ENCODE measurements around the gene MYO15A. TPM values are rescaled to one million over a fixed set of nuclear protein-coding genes. Genes with fewer than 3 reads are reported as not detected.

The MYO15A gene
- total RNA-seq, 1 experiment from 2014 or later: 0.52 TPM

- H3K4me3 ChIP-seq (ENCODE audit: insufficient read depth, low read depth, low read length): no peak overlapping the region
- no peak for DNase-seq
- no peaks in the 10 kb centered on the region for H3K27me3 ChIP-seq (ENCODE audit: control insufficient read depth, insufficient read depth, low read length)
- peaks cover 6% of the 10 kb centered on the region for H3K36me3 ChIP-seq (replicated peaks; ENCODE audit: control insufficient read depth, insufficient read depth, low read length)
These were observed 2.1 kb downstream of the MYO15A start for GRCh38 chr17:18110636-18111145.

- Histone ChIP-seq H3K4me3 (ENCODE audit: insufficient read depth, low read depth, low read length) (no peak overlapping the region), H3K27me3 (ENCODE audit: control insufficient read depth, insufficient read depth, low read length) (no peaks in the 10 kb centered on the region), H3K36me3 (replicated peaks; ENCODE audit: control insufficient read depth, insufficient read depth, low read length) (no peaks in the 10 kb centered on the region; the same call in 1 of the 2 replicates)
- no peak for DNase-seq
These were observed 2.9 kb downstream of the MYO15A start for GRCh38 chr17:18111330-18111971.

- DNase-seq: no peak
These were observed 7.0 kb downstream of the MYO15A start for GRCh38 chr17:18115517-18115916.

GRCh38 chr17:18116078-18116477, 7.5 kb downstream of the MYO15A start:
- no peaks in the 10 kb centered on the region for H3K36me3 ChIP-seq (replicated peaks; ENCODE audit: control insufficient read depth, insufficient read depth, low read length)
- no peak for DNase-seq
- H3K4me3 ChIP-seq (ENCODE audit: insufficient read depth, low read depth, low read length): no peak overlapping the region
- no peaks in the 10 kb centered on the region for H3K27me3 ChIP-seq (ENCODE audit: control insufficient read depth, insufficient read depth, low read length)

More at GRCh38 chr17:18115517-18115916, 7.0 kb downstream of the MYO15A start:
- Histone ChIP-seq H3K27me3 (ENCODE audit: control insufficient read depth, insufficient read depth, low read length) (no peaks in the 10 kb centered on the region), H3K36me3 (replicated peaks; ENCODE audit: control insufficient read depth, insufficient read depth, low read length) (no peaks in the 10 kb centered on the region), H3K4me3 (ENCODE audit: insufficient read depth, low read depth, low read length) (no peak overlapping the region)

GRCh38 chr17:18117533-18117932, 9.0 kb downstream of the MYO15A start:
- Histone ChIP-seq H3K4me3 (ENCODE audit: insufficient read depth, low read depth, low read length) (no peak overlapping the region), H3K27me3 (ENCODE audit: control insufficient read depth, insufficient read depth, low read length) (no peaks in the 10 kb centered on the region), H3K36me3 (replicated peaks; ENCODE audit: control insufficient read depth, insufficient read depth, low read length) (no peaks in the 10 kb centered on the region)
- no peak for DNase-seq

DNA sequence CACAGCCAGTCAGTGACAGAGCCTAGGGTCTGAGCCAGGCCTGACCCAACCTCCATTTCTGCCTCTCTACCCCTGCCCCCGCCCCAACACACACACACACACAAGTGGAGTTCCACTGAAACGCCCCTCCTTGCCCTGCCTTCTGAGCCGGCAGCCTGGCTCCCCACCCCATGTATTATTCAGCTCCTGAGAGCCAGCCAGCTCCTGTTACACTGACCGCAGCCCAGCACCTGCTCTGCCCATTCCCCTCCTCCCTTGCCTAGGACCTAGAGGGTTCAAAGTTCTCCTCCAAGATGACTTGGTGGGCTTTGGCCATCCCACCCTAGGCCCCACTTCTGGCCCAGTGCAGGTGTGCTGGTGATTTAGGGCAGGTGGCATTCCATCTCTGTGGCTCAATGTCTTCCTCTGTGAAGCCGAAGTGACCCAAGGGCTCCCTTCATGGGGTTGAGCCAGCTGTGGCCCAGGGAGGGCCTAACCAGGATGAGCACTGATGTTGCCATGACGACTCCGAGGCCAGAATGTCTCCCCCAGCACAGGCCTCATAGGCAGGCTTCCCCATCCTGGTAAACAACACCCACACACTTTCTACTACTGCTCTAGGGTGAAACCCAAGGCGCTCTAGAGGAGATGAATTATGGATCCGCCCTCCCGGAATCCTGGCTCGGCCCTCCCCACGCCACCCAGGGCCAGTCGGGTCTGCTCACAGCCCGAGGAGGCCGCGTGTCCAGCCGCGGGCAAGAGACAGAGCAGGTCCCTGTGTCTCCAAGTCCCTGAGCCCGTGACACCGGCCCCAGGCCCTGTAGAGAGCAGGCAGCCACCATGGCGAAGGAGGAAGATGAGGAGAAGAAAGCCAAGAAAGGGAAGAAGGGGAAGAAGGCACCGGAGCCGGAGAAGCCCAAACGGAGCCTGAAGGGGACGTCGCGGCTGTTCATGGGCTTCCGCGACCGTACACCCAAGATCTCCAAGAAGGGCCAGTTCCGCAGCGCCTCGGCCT, 9.7 kb downstream of the MYO15A start:
- DNase-seq: no peak
- Histone ChIP-seq H3K36me3 (replicated peaks; ENCODE audit: control insufficient read depth, insufficient read depth, low read length) (no peaks in the 10 kb centered on the region), H3K27me3 (ENCODE audit: control insufficient read depth, insufficient read depth, low read length) (no peaks in the 10 kb centered on the region), H3K4me3 (ENCODE audit: insufficient read depth, low read depth, low read length) (no peak overlapping the region)

DNA sequence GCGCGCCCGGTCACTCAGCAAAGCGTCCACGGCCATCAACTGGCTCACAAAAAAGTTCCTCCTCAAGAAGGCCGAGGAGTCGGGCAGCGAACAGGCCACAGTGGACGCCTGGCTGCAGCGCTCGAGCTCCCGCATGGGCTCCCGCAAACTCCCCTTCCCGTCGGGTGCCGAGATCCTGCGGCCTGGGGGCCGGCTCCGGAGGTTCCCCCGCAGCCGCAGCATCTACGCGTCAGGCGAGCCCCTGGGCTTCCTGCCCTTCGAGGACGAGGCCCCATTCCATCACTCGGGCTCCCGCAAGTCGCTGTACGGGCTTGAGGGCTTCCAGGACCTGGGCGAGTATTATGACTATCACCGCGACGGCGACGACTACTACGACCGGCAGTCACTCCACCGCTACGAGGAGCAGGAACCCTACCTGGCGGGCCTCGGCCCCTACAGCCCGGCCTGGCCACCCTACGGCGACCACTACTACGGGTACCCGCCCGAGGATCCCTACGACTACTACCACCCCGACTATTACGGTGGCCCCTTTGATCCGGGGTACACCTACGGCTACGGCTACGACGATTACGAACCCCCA, 10.7 kb downstream of the MYO15A start:
- H3K27me3 ChIP-seq (ENCODE audit: control insufficient read depth, insufficient read depth, low read length): no peaks in the 10 kb centered on the region
- H3K36me3 ChIP-seq (replicated peaks; ENCODE audit: control insufficient read depth, insufficient read depth, low read length): no peaks in the 10 kb centered on the region
- DNase-seq: peak; percentile 56
- no peak overlapping the region for H3K4me3 ChIP-seq (ENCODE audit: insufficient read depth, low read depth, low read length)

DNA sequence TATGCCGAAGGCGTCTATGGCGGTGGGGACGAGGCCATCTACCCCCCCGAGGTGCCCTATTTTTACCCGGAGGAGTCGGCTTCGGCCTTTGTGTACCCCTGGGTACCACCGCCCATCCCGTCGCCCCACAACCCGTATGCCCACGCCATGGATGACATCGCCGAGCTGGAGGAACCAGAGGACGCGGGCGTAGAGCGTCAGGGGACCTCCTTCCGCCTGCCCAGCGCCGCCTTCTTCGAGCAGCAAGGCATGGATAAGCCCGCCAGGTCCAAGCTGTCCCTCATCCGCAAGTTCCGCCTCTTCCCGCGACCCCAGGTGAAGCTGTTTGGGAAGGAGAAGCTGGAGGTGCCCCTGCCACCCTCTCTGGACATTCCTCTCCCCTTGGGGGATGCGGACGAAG, 11.4 kb downstream of the MYO15A start:
- Histone ChIP-seq H3K36me3 (replicated peaks; ENCODE audit: control insufficient read depth, insufficient read depth, low read length) (no peaks in the 10 kb centered on the region), H3K4me3 (ENCODE audit: insufficient read depth, low read depth, low read length) (no peak overlapping the region), H3K27me3 (ENCODE audit: control insufficient read depth, insufficient read depth, low read length) (no peaks in the 10 kb centered on the region)
- peak; percentile 50 for DNase-seq

- H3K36me3 ChIP-seq (replicated peaks; ENCODE audit: control insufficient read depth, insufficient read depth, low read length): no peaks in the 10 kb centered on the region
- no peak overlapping the region for H3K4me3 ChIP-seq (ENCODE audit: insufficient read depth, low read depth, low read length)
- no peak for DNase-seq
- H3K27me3 ChIP-seq (ENCODE audit: control insufficient read depth, insufficient read depth, low read length): no peaks in the 10 kb centered on the region
These were observed 12.0 kb downstream of the MYO15A start for GRCh38 chr17:18120461-18121017.

DNA sequence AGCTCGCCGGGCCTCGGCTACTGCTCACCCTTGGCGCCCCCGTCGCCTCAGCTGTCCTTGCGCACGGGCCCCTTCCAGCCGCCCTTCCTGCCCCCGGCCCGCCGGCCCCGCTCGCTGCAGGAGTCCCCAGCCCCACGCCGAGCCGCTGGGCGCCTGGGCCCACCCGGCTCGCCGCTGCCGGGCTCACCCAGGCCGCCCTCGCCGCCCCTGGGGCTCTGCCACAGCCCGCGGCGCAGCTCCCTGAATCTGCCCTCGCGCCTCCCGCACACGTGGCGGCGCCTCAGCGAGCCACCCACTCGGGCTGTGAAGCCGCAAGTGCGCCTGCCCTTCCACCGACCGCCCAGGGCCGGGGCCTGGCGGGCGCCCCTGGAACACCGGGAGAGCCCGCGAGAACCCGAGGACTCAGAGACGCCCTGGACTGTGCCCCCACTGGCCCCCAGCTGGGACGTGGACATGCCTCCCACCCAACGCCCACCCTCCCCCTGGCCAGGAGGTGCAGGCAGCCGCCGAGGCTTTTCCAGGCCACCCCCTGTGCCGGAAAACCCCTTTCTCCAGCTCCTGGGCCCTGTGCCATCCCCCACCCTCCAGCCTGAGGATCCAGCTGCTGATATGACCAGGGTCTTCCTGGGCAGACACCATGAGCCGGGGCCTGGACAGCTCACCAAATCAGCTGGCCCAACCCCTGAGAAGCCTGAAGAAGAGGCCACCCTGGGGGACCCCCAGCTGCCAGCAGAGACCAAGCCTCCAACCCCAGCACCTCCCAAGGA, 12.8 kb downstream of the MYO15A start:
- Histone ChIP-seq H3K27me3 (ENCODE audit: control insufficient read depth, insufficient read depth, low read length) (no peaks in the 10 kb centered on the region), H3K36me3 (replicated peaks; ENCODE audit: control insufficient read depth, insufficient read depth, low read length) (no peaks in the 10 kb centered on the region), H3K4me3 (ENCODE audit: insufficient read depth, low read depth, low read length) (no peak overlapping the region)
- peak; percentile 80 for DNase-seq

DNA sequence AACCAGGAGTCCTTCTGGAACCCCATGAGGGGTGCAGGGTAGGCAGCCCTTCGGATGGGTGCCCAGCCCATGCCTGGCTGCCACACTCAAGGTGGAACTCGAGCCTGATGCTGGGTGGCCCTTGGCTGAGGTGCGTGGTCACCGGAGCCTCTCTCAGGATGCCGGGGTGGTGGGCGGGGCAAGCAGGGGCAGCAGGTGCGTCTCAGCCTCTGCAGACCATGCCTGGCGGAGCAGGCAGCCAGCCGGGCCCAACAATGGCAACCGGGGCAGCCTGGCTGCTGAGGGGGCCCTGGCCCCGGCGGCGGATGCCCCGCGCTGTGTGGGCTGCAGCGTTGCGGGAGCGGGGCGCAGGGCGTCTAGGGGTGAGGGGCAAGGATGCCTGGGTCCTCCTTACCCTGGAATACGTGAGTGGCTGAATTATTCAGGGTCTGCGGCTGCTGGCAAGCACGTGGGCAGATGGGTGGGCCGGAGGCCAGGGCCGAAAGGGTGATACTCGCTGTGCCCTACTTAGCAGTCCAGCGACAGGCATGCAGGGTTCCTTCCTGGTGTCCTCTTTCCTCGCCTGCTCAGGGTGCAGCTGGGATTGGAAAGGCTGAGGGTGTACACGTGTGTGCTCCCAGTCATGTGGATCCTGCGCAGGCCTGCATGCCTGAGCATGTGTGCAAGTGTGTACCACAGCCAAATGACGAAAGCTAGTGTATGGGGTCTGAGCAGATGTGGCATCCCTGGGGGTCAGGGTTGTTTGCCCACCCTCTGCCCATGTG, 14.6 kb downstream of the MYO15A start:
- Histone ChIP-seq H3K36me3 (replicated peaks; ENCODE audit: control insufficient read depth, insufficient read depth, low read length) (no peaks in the 10 kb centered on the region), H3K27me3 (ENCODE audit: control insufficient read depth, insufficient read depth, low read length) (no peaks in the 10 kb centered on the region), H3K4me3 (ENCODE audit: insufficient read depth, low read depth, low read length) (no peak overlapping the region)
- peak; percentile 80 for DNase-seq

DNA sequence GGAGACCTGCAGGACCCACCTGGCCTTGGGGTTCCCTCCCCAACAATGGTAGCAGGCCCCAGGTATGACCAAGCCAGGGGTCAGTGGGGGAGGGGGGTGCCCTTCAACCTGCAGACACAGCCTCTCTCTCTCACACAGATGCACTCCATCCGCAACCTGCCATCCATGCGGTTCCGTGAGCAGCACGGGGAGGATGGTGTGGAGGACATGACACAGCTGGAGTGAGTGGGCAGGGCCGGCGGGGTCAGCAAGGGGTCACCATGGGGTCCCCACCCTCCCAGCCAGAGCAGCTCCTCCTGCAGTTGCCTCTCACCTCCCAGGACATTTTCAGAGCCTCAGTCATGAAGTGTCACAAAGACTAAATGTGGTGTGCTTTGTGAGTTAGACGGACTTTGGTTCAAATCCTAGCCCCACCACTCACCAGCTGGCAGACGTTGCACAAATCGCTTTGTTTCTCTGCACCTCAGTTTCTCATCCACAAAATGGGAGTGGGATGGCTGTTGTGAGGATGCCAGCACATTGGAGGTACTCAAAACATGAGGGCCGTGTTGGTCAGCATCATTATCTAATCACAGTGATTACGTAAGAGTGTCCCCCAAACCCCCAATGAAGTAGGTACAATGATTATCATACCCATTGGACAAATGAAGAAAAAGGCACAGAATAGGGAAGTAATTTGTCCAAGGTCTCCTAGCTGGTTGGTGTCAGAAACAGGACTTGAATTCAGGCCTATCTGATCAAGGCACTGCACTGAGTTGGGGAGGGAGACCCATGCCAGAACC, 16.0 kb downstream of the MYO15A start:
- no peak for DNase-seq
- Histone ChIP-seq H3K36me3 (replicated peaks; ENCODE audit: control insufficient read depth, insufficient read depth, low read length) (no peaks in the 10 kb centered on the region), H3K4me3 (ENCODE audit: insufficient read depth, low read depth, low read length) (no peak overlapping the region), H3K27me3 (ENCODE audit: control insufficient read depth, insufficient read depth, low read length) (no peaks in the 10 kb centered on the region)

GRCh38 chr17:18129041-18129502, 20.5 kb downstream of the MYO15A start:
- Histone ChIP-seq H3K4me3 (ENCODE audit: insufficient read depth, low read depth, low read length) (no peak overlapping the region), H3K36me3 (replicated peaks; ENCODE audit: control insufficient read depth, insufficient read depth, low read length) (no peaks in the 10 kb centered on the region), H3K27me3 (ENCODE audit: control insufficient read depth, insufficient read depth, low read length) (no peaks in the 10 kb centered on the region)
- no peak for DNase-seq
